Retinal pigment epithelial cell (primary cell): ENCODE measurements around the gene MBOAT2.

Experiments used
- DNase-seq: peaks from one replicate; pipeline ENCODE4 v3.0.0-alpha.2; 2010; ENCODE audit warnings: low read depth
- H3K4me3 ChIP-seq: 2 replicates; pipeline ENCODE4 v1.5.1; 2011; ENCODE audit warnings: mild to moderate bottlenecking, low read length, control low read depth, moderate library complexity
- TF ChIP-seq, protein P1 (sequence below): conservative IDR thresholded peaks from 2 replicates; pipeline ENCODE4 v1.5.1; 2011; ENCODE audit warnings: low read depth, low read length, control low read depth, inconsistent platforms

The MBOAT2 gene

DNA sequence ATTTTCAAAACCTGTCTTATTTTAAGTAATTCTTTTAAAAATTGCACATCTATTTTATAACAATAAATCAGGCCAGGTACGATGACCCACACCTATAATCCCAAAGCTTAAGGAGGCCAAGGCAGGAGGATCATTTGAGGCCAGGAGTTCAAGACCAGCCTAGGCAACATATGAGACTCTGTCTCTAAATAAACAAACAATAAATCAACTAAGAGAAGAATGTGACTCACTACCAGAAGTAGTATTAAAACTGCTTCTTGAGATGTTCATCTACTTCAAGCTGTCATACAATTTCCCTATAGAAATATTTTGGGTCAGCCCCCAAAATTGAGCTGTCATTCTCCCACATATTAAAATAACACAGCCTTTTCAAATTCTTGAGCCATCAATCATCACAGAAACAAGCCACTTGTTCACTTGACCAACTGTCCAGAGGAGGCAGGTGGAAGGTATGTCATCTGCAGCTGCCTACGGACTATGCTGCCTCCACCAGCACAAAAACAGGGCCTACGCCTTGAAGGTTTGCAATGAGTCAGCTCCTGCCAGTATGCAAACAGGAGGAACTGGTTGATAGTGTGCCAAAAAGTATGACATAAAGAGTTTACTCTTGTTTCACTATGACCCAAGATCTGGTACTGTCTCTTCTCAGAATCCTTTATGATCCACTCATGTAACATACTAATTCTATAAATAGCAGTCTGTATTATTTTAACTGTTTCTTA lies 199.7 kb downstream of the MBOAT2 start:
- TF ChIP-seq, protein P1, sequence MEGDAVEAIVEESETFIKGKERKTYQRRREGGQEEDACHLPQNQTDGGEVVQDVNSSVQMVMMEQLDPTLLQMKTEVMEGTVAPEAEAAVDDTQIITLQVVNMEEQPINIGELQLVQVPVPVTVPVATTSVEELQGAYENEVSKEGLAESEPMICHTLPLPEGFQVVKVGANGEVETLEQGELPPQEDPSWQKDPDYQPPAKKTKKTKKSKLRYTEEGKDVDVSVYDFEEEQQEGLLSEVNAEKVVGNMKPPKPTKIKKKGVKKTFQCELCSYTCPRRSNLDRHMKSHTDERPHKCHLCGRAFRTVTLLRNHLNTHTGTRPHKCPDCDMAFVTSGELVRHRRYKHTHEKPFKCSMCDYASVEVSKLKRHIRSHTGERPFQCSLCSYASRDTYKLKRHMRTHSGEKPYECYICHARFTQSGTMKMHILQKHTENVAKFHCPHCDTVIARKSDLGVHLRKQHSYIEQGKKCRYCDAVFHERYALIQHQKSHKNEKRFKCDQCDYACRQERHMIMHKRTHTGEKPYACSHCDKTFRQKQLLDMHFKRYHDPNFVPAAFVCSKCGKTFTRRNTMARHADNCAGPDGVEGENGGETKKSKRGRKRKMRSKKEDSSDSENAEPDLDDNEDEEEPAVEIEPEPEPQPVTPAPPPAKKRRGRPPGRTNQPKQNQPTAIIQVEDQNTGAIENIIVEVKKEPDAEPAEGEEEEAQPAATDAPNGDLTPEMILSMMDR: peak; percentile 13
- H3K4me3 ChIP-seq: no peak overlapping the region
- DNase-seq: peak; percentile 65

DNA sequence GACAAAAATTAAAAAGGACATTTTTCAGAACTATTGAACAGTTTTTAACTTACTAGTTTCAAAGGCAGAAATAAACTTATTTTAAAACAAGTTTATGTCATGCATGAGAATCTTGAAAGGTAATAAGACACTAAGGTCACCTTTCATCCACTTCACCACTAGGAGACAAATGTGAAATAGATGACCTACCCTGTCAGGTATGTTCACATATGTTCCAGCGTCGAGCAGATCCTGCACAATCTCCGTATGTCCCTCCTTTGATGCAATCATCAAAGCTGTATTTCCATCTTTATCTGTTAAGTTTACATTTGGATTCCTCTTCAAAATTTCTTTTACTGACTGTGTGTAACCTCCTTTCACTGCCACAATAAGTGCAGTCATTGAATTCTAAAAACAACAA lies 200.7 kb downstream of the MBOAT2 start:
- DNase-seq: no peak
- TF ChIP-seq, protein P1: no peak
- no peak overlapping the region for H3K4me3 ChIP-seq
